Suprapubic skin (tissue), 4 donors: Measurements from ENCODE around the gene CEL. TPM values are rescaled to one million over a fixed set of nuclear protein-coding genes. Genes with fewer than 3 reads are reported as not detected.
A peak's percentile ranks its signal among the peaks of the same experiment; 100 is the strongest.
"Not testable (repeated sequence)": the region's sequence is repeated elsewhere in the genome, so short reads cannot be mapped to it uniquely, and the experiment has no call there.

Experiments
- DNase-seq, 2 donors: peaks; one replicate each; pipeline ENCODE4 v3.0.0-alpha.2; 2019; ENCODE audit warnings: low spot score in 2 of 2
- H3K27ac ChIP-seq: fragments of 200-600 bp; sonication (generic); one replicate; pipeline ENCODE4 v1.5.1; 2019
- H3K27me3 ChIP-seq: fragments of 200-600 bp; sonication (generic); one replicate; pipeline ENCODE4 v1.5.1; 2019
- H3K36me3 ChIP-seq: fragments of 200-600 bp; sonication (generic); one replicate; pipeline ENCODE4 v1.5.1; 2019
- H3K4me1 ChIP-seq: fragments of 200-600 bp; sonication (generic); one replicate; pipeline ENCODE4 v1.5.1; 2019
- H3K4me3 ChIP-seq: fragments of 200-600 bp; sonication (generic); one replicate; pipeline ENCODE4 v1.5.1; 2019; ENCODE audit warnings: mild to moderate bottlenecking
- H3K9me3 ChIP-seq: fragments of 200-600 bp; sonication (generic); one replicate; pipeline ENCODE4 v1.5.1; 2019
- CTCF ChIP-seq, 2 donors: fragments of 200-600 bp in 1 of 2; fragments of 450-650 bp in 1 of 2; sonication (generic) in 1 of 2; IDR thresholded peaks; one replicate each; pipeline ENCODE4 v1.5.1; 2016 to 2019; ENCODE audit warnings: antibody characterized with exemption in 2 of 2, mild to moderate bottlenecking in 1 of 2, moderate library complexity in 1 of 2
- EP300 ChIP-seq: sonication (generic); formaldehyde crosslinking; IDR thresholded peaks from one replicate; pipeline ENCODE4 v1.6.1; 2017; ENCODE audit warnings: antibody characterized with exemption
- POLR2A ChIP-seq, 2 donors: fragments of 450-650 bp; IDR thresholded peaks; one replicate each; pipeline ENCODE4 v1.6.1; 2017; ENCODE audit warnings: antibody characterized with exemption in 2 of 2, mild to moderate bottlenecking in 2 of 2, moderate library complexity in 2 of 2
- POLR2AphosphoS5 ChIP-seq, 3 donors: sonication (generic); formaldehyde crosslinking; IDR thresholded peaks; one replicate each; pipeline ENCODE4 v1.6.1; 2017; ENCODE audit warnings: antibody characterized with exemption in 3 of 3
- WGBS: methylation state at CpG from one replicate; pipeline ENCODE4 v1.1.5; 2018; 5-methylcytosine and 5-hydroxymethylcytosine counted together
- total RNA-seq, 4 donors: library from RNA; depleted of rRNA; stranded (reverse); fragments of >200 nt; gene quantifications; one replicate each; pipeline ENCODE4 v1.1.0, GENCODE V29; 2016

Gene CEL
- total RNA-seq, 4 donors from 2014 or later, result 5.2 to 10.7 (median 5.9) TPM

GRCh38 chr9:133070985-133071384 lies 9.2 kb downstream of the CEL start:
- WGBS, result 100% methylated on average over 2 of the region's 31 CpGs
- not testable (repeated sequence) for H3K4me3 ChIP-seq, H3K36me3 ChIP-seq, H3K9me3 ChIP-seq, H3K27me3 ChIP-seq, DNase-seq, H3K4me1 ChIP-seq, H3K27ac ChIP-seq

- WGBS, result 96% methylated on average over 7 of the region's 33 CpGs
- TF ChIP-seq POLR2AphosphoS5 (IDR thresholded peaks at IDR 0.05), result no peak
- no peak for TF ChIP-seq EP300
- TF ChIP-seq CTCF (IDR thresholded peaks at IDR 0.05), result no peak
- no peak for TF ChIP-seq POLR2A (IDR thresholded peaks at IDR 0.05)
- DNase-seq, result peak in 1 of 2 donors; percentile 6
These were observed 9.8 kb downstream of the CEL start for GRCh38 chr9:133071484-133072150.

GRCh38 chr9:133072210-133072609 lies 10.4 kb downstream of the CEL start:
- WGBS, result 93% methylated on average over 5 of the region's 5 CpGs
- H3K9me3 ChIP-seq, DNase-seq, H3K27me3 ChIP-seq, H3K27ac ChIP-seq, H3K4me3 ChIP-seq, H3K36me3 ChIP-seq, H3K4me1 ChIP-seq: not testable (repeated sequence)

More at GRCh38 chr9:133071484-133072150, 9.8 kb downstream of the CEL start:
- Histone ChIP-seq H3K27me3 (no peaks in the 10 kb centered on the region), H3K36me3 (no peaks in the 10 kb centered on the region), H3K4me1 (no peaks in the 10 kb centered on the region), H3K27ac (no peak overlapping the region), H3K4me3 (no peak overlapping the region), H3K9me3 (no peaks in the 10 kb centered on the region)

GRCh38 chr9:133073086-133074014 lies 11.6 kb downstream of the CEL start:
- H3K4me1 ChIP-seq, result no peaks in the 10 kb centered on the region
- H3K36me3 ChIP-seq, result no peaks in the 10 kb centered on the region
- TF ChIP-seq POLR2AphosphoS5 (IDR thresholded peaks at IDR 0.05) (no peak), CTCF (IDR thresholded peaks at IDR 0.05) (no peak), POLR2A (IDR thresholded peaks at IDR 0.05) (no peak), EP300 (no peak)
- no peak overlapping the region for H3K4me3 ChIP-seq
- H3K9me3 ChIP-seq, result no peaks in the 10 kb centered on the region
- no peak for DNase-seq
- H3K27ac ChIP-seq, result no peak overlapping the region
- 83% methylated on average over 12 of the region's 12 CpGs for WGBS
- H3K27me3 ChIP-seq, result no peaks in the 10 kb centered on the region

GRCh38 chr9:133074111-133074651 lies 12.4 kb downstream of the CEL start:
- Histone ChIP-seq H3K4me1 (no peaks in the 10 kb centered on the region), H3K27me3 (no peaks in the 10 kb centered on the region), H3K27ac (no peak overlapping the region), H3K4me3 (no peak overlapping the region), H3K9me3 (no peaks in the 10 kb centered on the region), H3K36me3 (no peaks in the 10 kb centered on the region)
- TF ChIP-seq EP300, result no peak
- no peak for TF ChIP-seq POLR2AphosphoS5 (IDR thresholded peaks at IDR 0.05)
- TF ChIP-seq CTCF (IDR thresholded peaks at IDR 0.05), result no peak
- no peak for TF ChIP-seq POLR2A (IDR thresholded peaks at IDR 0.05)
- no peak for DNase-seq
- 53% methylated on average over 8 of the region's 8 CpGs for WGBS
